SU-DHL-6 (cell line): ENCODE results near the gene TTC39C.

Source experiments
- H2AFZ ChIP-seq: fragments of 200-600 bp; sonication (generic); 2 replicates; pipeline ENCODE4 v1.6.1; 2014; ENCODE audit warnings: low read depth, mild to moderate bottlenecking, moderate library complexity, mixed read lengths, antibody characterized with exemption, low read length; ENCODE audit not compliant: severe bottlenecking
- H3F3A ChIP-seq: fragments of 200-600 bp; shearing (Covaris generic); 2 replicates; pipeline ENCODE4 v1.6.0; 2016; ENCODE audit warnings: antibody characterized with exemption, mild to moderate bottlenecking; ENCODE audit not compliant: insufficient read depth
- H3K27ac ChIP-seq: fragments of 200-600 bp; sonication (generic); 2 replicates; pipeline ENCODE4 v1.5.1; 2016; ENCODE audit warnings: low read depth, mild to moderate bottlenecking, low read length, moderate library complexity, mixed read lengths
- H3K27me3 ChIP-seq: fragments of 200-600 bp; sonication (generic), shearing (Covaris generic); 2 replicates; pipeline ENCODE4 v1.6.0; 2014; ENCODE audit warnings: mild to moderate bottlenecking, low read length
- H3K36me3 ChIP-seq: fragments of 200-600 bp; sonication (generic); 2 replicates; pipeline ENCODE4 v1.6.1; 2014; ENCODE audit warnings: mild to moderate bottlenecking, low read length, mixed read lengths
- H3K4me2 ChIP-seq: fragments of 300-600, 200-600 bp; shearing (Covaris generic), sonication (generic); 2 replicates; pipeline ENCODE4 v1.6.0; 2014; ENCODE audit warnings: low read length, low read depth, mild to moderate bottlenecking; ENCODE audit not compliant: poor library complexity, severe bottlenecking
- H3K4me3 ChIP-seq: fragments of 200-600 bp; sonication (generic); 2 replicates; pipeline ENCODE4 v1.5.1; 2014; ENCODE audit warnings: antibody characterized with exemption, low read length, mild to moderate bottlenecking, mixed read lengths; ENCODE audit not compliant: insufficient read depth, poor library complexity, severe bottlenecking
- H3K79me2 ChIP-seq: fragments of 200-600 bp; sonication (generic); 2 replicates; pipeline ENCODE4 v1.6.1; 2014; ENCODE audit warnings: mild to moderate bottlenecking, low read length, moderate library complexity; ENCODE audit not compliant: insufficient read depth
- H3K9ac ChIP-seq: fragments of 200-600 bp; sonication (generic); 2 replicates; pipeline ENCODE4 v1.7.0; 2014; ENCODE audit warnings: mild to moderate bottlenecking, low read length
- H3K9me2 ChIP-seq: fragments of 200-600 bp; sonication (generic); replicated peaks from 2 replicates; pipeline ENCODE4 v1.6.1; 2014; ENCODE audit warnings: low read length; ENCODE audit not compliant: insufficient read depth
- H3K9me3 ChIP-seq: fragments of 200-600 bp; sonication (generic); 2 replicates; pipeline ENCODE4 v1.6.1; 2014; ENCODE audit warnings: low read length, mixed read lengths; ENCODE audit not compliant: insufficient read depth
- H4K20me1 ChIP-seq: fragments of 200-600 bp; sonication (generic); 2 replicates; pipeline ENCODE4 v1.6.1; 2014; ENCODE audit warnings: low read depth, mild to moderate bottlenecking, antibody characterized with exemption, low read length, moderate library complexity, mixed read lengths
- EZH2phosphoT487 ChIP-seq: fragments of 200-600 bp; sonication (generic), shearing (Covaris generic); conservative IDR thresholded peaks from 2 replicates; pipeline ENCODE4 v1.6.1; 2018; ENCODE audit warnings: mild to moderate bottlenecking, antibody characterized with exemption, low read length, moderate library complexity, mixed read lengths
- TF ChIP-seq, protein P1 (sequence below): fragments of 200-600 bp; sonication (generic); IDR thresholded peaks from one replicate; pipeline ENCODE4 v1.5.1; 2017; ENCODE audit warnings: antibody characterized with exemption, mild to moderate bottlenecking, low read length, moderate library complexity; ENCODE audit not compliant: insufficient read depth, poor library complexity, severe bottlenecking

The TTC39C gene

DNA sequence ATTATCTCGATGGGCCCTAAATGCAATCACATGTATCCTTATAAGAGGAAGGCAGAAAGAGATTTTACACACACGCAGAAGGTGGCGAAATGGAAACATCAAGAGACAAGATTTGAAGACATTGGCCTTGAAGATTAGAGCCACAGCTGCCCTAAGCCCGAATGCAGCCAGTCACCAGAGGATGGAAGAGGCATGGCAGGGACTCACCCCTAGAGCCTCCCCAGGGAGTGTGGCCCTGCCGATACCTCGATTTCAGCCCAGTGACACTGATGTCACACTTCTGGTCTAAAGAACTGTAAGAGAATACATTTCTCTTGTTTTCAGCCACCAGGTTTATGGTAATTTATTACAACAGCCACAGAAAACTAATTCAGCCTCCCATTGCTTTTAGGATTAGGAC is 17.4 kb downstream of the TTC39C start:
- H3K9me3 ChIP-seq = no peaks in the 10 kb centered on the region
- H2AFZ ChIP-seq = no peak overlapping the region
- no peak overlapping the region for H3K4me2 ChIP-seq
- no peak overlapping the region for H3K27ac ChIP-seq
- no peaks in the 10 kb centered on the region for H3K27me3 ChIP-seq
- H3K4me3 ChIP-seq = no peak overlapping the region
- H3K9ac ChIP-seq = no peak overlapping the region
- no peaks in the 10 kb centered on the region for H4K20me1 ChIP-seq
- H3K36me3 ChIP-seq = no peaks in the 10 kb centered on the region
- H3F3A ChIP-seq = no peaks in the 10 kb centered on the region
- H3K9me2 ChIP-seq = no peaks in the 10 kb centered on the region
- TF ChIP-seq EZH2phosphoT487 = no peak
- TF ChIP-seq, protein P1, sequence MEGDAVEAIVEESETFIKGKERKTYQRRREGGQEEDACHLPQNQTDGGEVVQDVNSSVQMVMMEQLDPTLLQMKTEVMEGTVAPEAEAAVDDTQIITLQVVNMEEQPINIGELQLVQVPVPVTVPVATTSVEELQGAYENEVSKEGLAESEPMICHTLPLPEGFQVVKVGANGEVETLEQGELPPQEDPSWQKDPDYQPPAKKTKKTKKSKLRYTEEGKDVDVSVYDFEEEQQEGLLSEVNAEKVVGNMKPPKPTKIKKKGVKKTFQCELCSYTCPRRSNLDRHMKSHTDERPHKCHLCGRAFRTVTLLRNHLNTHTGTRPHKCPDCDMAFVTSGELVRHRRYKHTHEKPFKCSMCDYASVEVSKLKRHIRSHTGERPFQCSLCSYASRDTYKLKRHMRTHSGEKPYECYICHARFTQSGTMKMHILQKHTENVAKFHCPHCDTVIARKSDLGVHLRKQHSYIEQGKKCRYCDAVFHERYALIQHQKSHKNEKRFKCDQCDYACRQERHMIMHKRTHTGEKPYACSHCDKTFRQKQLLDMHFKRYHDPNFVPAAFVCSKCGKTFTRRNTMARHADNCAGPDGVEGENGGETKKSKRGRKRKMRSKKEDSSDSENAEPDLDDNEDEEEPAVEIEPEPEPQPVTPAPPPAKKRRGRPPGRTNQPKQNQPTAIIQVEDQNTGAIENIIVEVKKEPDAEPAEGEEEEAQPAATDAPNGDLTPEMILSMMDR = no peak
- no peaks in the 10 kb centered on the region for H3K79me2 ChIP-seq

DNA sequence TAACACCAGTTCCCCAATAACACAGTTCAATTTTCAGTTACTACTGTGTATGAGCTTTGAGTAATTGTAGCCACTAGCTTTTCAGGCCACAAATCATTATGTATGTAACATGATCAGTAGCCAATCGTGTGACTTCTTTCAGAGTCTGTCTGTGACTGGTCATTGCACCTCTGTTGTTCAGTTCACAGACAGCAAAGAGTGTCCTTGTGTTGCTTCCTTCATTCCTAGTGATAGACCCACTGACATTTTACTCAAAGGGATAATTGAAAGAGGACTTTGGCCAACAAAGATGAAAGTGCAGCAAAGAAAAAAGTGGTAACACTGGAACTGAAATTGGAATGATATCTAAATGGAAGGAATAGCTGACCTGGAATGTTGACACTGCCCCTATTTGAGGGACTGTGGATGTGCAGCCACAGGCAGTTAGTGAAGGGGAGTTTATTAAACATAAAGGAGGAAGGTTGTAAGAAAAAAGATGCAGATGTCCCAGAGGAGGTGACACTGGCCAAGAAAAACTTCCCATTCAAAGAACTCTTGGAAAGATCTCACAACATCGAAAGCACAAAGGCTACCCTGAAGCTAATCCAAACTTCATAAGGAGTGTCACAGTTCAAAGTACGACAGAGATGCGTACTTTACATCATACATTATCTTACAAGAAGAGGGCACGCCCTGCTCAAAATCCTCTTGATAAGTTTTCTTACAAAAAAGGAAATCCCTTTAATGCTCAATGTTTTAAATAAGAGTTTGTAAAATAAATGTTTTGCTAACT is 19.3 kb downstream of the TTC39C start:
- no peak overlapping the region for H3K9ac ChIP-seq
- no peak overlapping the region for H2AFZ ChIP-seq
- TF ChIP-seq, protein P1 = no peak
- TF ChIP-seq EZH2phosphoT487 = no peak
- H3K27ac ChIP-seq = no peak overlapping the region
- no peaks in the 10 kb centered on the region for H3K27me3 ChIP-seq
- no peaks in the 10 kb centered on the region for H4K20me1 ChIP-seq
- no peaks in the 10 kb centered on the region for H3K79me2 ChIP-seq
- no peak overlapping the region for H3K4me2 ChIP-seq
- no peaks in the 10 kb centered on the region for H3K36me3 ChIP-seq
- no peaks in the 10 kb centered on the region for H3K9me3 ChIP-seq
- no peak overlapping the region for H3K4me3 ChIP-seq
- H3K9me2 ChIP-seq = no peaks in the 10 kb centered on the region
- H3F3A ChIP-seq = no peaks in the 10 kb centered on the region

DNA sequence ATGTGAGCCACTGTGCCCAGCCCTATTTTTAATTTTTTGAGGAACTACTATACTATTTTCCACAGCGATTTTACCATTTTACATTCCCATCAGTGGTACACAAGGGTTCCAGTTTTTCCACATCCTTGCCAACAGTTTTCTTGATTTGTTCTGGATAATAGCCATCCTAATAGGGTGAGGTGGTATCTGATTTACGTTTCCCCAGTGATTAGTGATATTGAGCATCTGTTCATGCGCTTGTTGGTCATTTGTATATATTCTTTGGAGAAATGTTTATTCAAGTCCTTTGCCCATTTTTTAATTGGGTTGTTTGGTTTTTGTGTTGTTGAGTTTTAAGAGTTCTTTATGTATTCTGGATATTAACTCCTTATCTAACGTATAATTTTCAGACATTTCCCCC is 20.8 kb downstream of the TTC39C start:
- Histone ChIP-seq H3K79me2 (no peaks in the 10 kb centered on the region), H3K27ac (no peak overlapping the region), H3K9ac (no peak overlapping the region), H4K20me1 (no peaks in the 10 kb centered on the region; the same call in 1 of the 2 replicates), H3K36me3 (no peaks in the 10 kb centered on the region), H3K4me3 (no peak overlapping the region), H3K9me2 (no peaks in the 10 kb centered on the region), H3F3A (no peaks in the 10 kb centered on the region), H2AFZ (no peak overlapping the region), H3K27me3 (no peaks in the 10 kb centered on the region), H3K4me2 (no peak overlapping the region), H3K9me3 (no peaks in the 10 kb centered on the region)
- no peak for TF ChIP-seq EZH2phosphoT487
- TF ChIP-seq, protein P1 = no peak
